ENCODE data around the gene TIMP4.

DNA sequence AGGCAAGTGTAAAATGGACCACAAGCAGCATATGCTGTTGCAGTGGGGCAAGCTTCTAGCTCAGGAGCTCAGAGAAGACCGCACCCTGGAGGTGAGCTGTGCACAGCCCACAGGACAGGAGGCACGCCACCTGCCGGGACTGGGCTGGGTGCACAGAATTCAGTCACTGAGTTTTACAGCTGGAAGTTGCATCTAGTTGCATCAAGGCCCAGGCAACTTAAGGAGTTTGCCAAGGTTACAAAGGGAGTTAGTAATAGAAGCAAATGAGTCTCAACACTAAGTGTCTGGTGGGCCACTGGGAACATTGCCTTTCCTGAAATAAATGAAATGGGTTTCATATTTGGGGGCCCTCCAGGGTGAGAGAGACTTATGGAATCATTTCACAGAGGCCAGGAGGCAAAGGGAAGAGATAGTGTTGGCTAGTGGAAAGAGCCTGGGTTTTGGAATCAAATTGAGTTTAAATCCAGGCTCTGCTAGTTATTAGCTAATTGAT, 36.0 kb upstream of the TIMP4 start:
- TF ChIP-seq, protein P1, sequence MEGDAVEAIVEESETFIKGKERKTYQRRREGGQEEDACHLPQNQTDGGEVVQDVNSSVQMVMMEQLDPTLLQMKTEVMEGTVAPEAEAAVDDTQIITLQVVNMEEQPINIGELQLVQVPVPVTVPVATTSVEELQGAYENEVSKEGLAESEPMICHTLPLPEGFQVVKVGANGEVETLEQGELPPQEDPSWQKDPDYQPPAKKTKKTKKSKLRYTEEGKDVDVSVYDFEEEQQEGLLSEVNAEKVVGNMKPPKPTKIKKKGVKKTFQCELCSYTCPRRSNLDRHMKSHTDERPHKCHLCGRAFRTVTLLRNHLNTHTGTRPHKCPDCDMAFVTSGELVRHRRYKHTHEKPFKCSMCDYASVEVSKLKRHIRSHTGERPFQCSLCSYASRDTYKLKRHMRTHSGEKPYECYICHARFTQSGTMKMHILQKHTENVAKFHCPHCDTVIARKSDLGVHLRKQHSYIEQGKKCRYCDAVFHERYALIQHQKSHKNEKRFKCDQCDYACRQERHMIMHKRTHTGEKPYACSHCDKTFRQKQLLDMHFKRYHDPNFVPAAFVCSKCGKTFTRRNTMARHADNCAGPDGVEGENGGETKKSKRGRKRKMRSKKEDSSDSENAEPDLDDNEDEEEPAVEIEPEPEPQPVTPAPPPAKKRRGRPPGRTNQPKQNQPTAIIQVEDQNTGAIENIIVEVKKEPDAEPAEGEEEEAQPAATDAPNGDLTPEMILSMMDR (conservative IDR thresholded peaks at IDR 0.05; ENCODE audit: low read depth, low read length): no peak
- TF ChIP-seq POLR2A (IDR thresholded peaks at IDR 0.05; ENCODE audit: low read depth, low read length): no peak
- no peak for TF ChIP-seq RAD21 (IDR thresholded peaks at IDR 0.05; ENCODE audit: low read length)
- 0 out of 2 replicates have a peak, but pooled peaks have one; percentile 1 for TF ChIP-seq CEBPB (IDR thresholded peaks at IDR 0.05; ENCODE audit: low read depth, low read length)
- no peak for TF ChIP-seq FOS (IDR thresholded peaks at IDR 0.05; ENCODE audit: low read depth, low read length)
- TF ChIP-seq, protein P2, sequence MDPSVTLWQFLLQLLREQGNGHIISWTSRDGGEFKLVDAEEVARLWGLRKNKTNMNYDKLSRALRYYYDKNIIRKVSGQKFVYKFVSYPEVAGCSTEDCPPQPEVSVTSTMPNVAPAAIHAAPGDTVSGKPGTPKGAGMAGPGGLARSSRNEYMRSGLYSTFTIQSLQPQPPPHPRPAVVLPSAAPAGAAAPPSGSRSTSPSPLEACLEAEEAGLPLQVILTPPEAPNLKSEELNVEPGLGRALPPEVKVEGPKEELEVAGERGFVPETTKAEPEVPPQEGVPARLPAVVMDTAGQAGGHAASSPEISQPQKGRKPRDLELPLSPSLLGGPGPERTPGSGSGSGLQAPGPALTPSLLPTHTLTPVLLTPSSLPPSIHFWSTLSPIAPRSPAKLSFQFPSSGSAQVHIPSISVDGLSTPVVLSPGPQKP (IDR thresholded peaks at IDR 0.05; ENCODE audit: borderline replicate concordance, low read depth, low read length): no peak
